DND-41 (cell line): ENCODE results near the gene TRIM40.

ENCODE experiments used
- EZH2 ChIP-seq: IDR thresholded peaks from 3 replicates; pipeline ENCODE4 v1.6.1; 2012; ENCODE audit warnings: borderline replicate concordance, low read depth, mild to moderate bottlenecking, moderate library complexity, low read length, inconsistent platforms; ENCODE audit not compliant: severe bottlenecking
- TF ChIP-seq, protein P1 (sequence below): IDR thresholded peaks from 2 replicates; pipeline ENCODE4 v1.5.1; 2012; ENCODE audit warnings: borderline replicate concordance, low read length, moderate library complexity, mild to moderate bottlenecking; ENCODE audit not compliant: poor library complexity, severe bottlenecking; ENCODE audit errors: extremely low read depth

DNA sequence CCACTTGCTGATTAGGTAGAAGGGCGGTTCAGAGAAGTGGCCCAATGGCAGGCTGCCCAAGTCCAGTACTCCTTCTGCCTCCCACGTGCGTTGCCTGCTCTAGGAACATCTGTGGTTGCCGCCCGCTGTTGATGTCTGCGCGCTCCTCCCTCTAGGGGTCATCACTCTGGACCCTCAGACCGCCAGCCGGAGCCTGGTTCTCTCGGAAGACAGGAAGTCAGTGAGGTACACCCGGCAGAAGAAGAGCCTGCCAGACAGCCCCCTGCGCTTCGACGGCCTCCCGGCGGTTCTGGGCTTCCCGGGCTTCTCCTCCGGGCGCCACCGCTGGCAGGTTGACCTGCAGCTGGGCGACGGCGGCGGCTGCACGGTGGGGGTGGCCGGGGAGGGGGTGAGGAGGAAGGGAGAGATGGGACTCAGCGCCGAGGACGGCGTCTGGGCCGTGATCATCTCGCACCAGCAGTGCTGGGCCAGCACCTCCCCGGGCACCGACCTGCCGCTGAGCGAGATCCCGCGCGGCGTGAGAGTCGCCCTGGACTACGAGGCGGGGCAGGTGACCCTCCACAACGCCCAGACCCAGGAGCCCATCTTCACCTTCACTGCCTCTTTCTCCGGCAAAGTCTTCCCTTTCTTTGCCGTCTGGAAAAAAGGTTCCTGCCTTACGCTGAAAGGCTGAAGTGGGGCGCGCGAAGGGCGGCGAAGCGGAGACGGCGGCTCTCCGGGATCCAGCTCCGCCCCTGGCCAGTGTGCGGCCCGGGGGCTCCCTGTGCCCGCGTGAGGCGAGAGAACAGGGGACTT is 35.9 kb downstream of the TRIM40 start:
- TF ChIP-seq, protein P1, sequence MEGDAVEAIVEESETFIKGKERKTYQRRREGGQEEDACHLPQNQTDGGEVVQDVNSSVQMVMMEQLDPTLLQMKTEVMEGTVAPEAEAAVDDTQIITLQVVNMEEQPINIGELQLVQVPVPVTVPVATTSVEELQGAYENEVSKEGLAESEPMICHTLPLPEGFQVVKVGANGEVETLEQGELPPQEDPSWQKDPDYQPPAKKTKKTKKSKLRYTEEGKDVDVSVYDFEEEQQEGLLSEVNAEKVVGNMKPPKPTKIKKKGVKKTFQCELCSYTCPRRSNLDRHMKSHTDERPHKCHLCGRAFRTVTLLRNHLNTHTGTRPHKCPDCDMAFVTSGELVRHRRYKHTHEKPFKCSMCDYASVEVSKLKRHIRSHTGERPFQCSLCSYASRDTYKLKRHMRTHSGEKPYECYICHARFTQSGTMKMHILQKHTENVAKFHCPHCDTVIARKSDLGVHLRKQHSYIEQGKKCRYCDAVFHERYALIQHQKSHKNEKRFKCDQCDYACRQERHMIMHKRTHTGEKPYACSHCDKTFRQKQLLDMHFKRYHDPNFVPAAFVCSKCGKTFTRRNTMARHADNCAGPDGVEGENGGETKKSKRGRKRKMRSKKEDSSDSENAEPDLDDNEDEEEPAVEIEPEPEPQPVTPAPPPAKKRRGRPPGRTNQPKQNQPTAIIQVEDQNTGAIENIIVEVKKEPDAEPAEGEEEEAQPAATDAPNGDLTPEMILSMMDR, result no peak
- TF ChIP-seq EZH2, result no peak
